ENCODE measurements around the gene NKAIN4.

GRCh38 chr20:63292904-63293303, 38.6 kb upstream of the NKAIN4 start, which contains the start of gene COL20A1:
- TF ChIP-seq POLR2AphosphoS5 (IDR thresholded peaks at IDR 0.05; ENCODE audit: borderline replicate concordance, low read depth, low read length) (no peak), EZH2 (IDR thresholded peaks at IDR 0.05) (no peak)
